Endothelial cell (in vitro differentiated cells): Measurements from ENCODE around the gene RSPO1. TPM values are rescaled to one million over a fixed set of nuclear protein-coding genes. Genes with fewer than 3 reads are reported as not detected.
"Not testable (repeated sequence)": the region's sequence is repeated elsewhere in the genome, so short reads cannot be mapped to it uniquely, and the experiment has no call there.

Experiments
- DNase-seq: peaks from one replicate; pipeline ENCODE4 v3.0.0; 2021; ENCODE audit warnings: low spot score
- H3K27ac Mint-ChIP-seq: one replicate; pipeline ENCODE4 v1.8.0; 2021; ENCODE audit warnings: mixed read lengths, inconsistent platforms; ENCODE audit not compliant: unreplicated experiment
- H3K27me3 Mint-ChIP-seq: one replicate; pipeline ENCODE4 v1.8.0; 2021; ENCODE audit warnings: mild to moderate bottlenecking, moderate library complexity, mixed read lengths, inconsistent platforms; ENCODE audit not compliant: unreplicated experiment
- H3K36me3 Mint-ChIP-seq: one replicate; pipeline ENCODE4 v1.8.0; 2021; ENCODE audit warnings: mild to moderate bottlenecking, low read depth, mixed read lengths, inconsistent platforms; ENCODE audit not compliant: unreplicated experiment
- H3K4me1 Mint-ChIP-seq: one replicate; pipeline ENCODE4 v1.8.0; 2021; ENCODE audit warnings: mild to moderate bottlenecking, mixed read lengths, inconsistent platforms; ENCODE audit not compliant: unreplicated experiment
- H3K4me3 Mint-ChIP-seq: one replicate; pipeline ENCODE4 v1.8.0; 2021; ENCODE audit warnings: mild to moderate bottlenecking, mixed read lengths, inconsistent platforms; ENCODE audit not compliant: unreplicated experiment
- H3K9me3 Mint-ChIP-seq: one replicate; pipeline ENCODE4 v1.8.0; 2021; ENCODE audit warnings: mixed read lengths, inconsistent platforms; ENCODE audit not compliant: unreplicated experiment
- CTCF ChIP-seq: fragments of 200-600 bp; sonication (generic); IDR thresholded peaks from one replicate; pipeline ENCODE4 v1.5.0; 2021; ENCODE audit warnings: antibody characterized with exemption; ENCODE audit not compliant: unreplicated experiment
- long read RNA-seq: library from polyadenylated mRNA; unstranded; transcript quantifications from one replicate; pipeline ENCODE4 v2.0.0, GENCODE V29; 2020; ENCODE audit not compliant: unreplicated experiment
- total RNA-seq: library from RNA; stranded (reverse); fragmentation: NEBNext Ultra II Directional; extraction: Animal tissue kit (Norgen Biotek cat#: 25700); gene quantifications from one replicate; pipeline ENCODE4 v1.2.1, GENCODE V29; 2021; ENCODE audit not compliant: unreplicated experiment

RSPO1 gene
- not detected for total RNA-seq
- long read RNA-seq: 0 reads

GRCh38 chr1:37634244-37634991 lies at the start of gene RSPO1:
TSS of gene RSPO1 (minus strand) at chr1:37634892. CDS start at chr1:37629661, 5,231 bp downstream.
- no peaks in the 10 kb centered on the region for H3K36me3 Mint-ChIP-seq
- DNase-seq: peak; percentile 20
- H3K4me1 Mint-ChIP-seq: peaks cover 3% of the 10 kb centered on the region
- H3K27me3 Mint-ChIP-seq: peaks cover 33% of the 10 kb centered on the region
- H3K4me3 Mint-ChIP-seq: no peak within 1 kb of the TSS
- no peak for TF ChIP-seq CTCF
- H3K9me3 Mint-ChIP-seq: no peaks in the 10 kb centered on the region
- no peak within 1 kb of the TSS for H3K27ac Mint-ChIP-seq

GRCh38 chr1:37684182-37684581 lies 49.5 kb upstream of the RSPO1 start:
- not testable (repeated sequence) for H3K4me3 Mint-ChIP-seq, H3K27ac Mint-ChIP-seq, H3K9me3 Mint-ChIP-seq, DNase-seq, H3K27me3 Mint-ChIP-seq, H3K4me1 Mint-ChIP-seq
- H3K36me3 Mint-ChIP-seq: peaks cover 28% of the 10 kb centered on the region

- peaks cover 1% of the 10 kb centered on the region for H3K27me3 Mint-ChIP-seq
- H3K27ac Mint-ChIP-seq: peak overlapping the region; percentile 16
- no peak overlapping the region for H3K4me3 Mint-ChIP-seq
- H3K36me3 Mint-ChIP-seq: peaks cover 25% of the 10 kb centered on the region
- peak; percentile 73 for DNase-seq
- H3K4me1 Mint-ChIP-seq: peaks cover 5% of the 10 kb centered on the region
- peak; percentile 98 for TF ChIP-seq CTCF
- H3K9me3 Mint-ChIP-seq: no peaks in the 10 kb centered on the region
These were observed 47.8 kb upstream of the RSPO1 start for GRCh38 chr1:37682334-37682987.

- Mint-ChIP-seq H3K36me3 (peaks cover 21% of the 10 kb centered on the region), H3K27ac (no peak overlapping the region), H3K4me3 (no peak overlapping the region), H3K4me1 (peaks cover 5% of the 10 kb centered on the region), H3K9me3 (no peaks in the 10 kb centered on the region), H3K27me3 (peaks cover 3% of the 10 kb centered on the region)
- no peak for DNase-seq
- TF ChIP-seq CTCF: no peak
These were observed 46.2 kb upstream of the RSPO1 start for GRCh38 chr1:37680933-37681332.

GRCh38 chr1:37677808-37678207 lies 43.1 kb upstream of the RSPO1 start:
- H3K27ac Mint-ChIP-seq: no peak overlapping the region
- peaks cover 6% of the 10 kb centered on the region for H3K36me3 Mint-ChIP-seq
- DNase-seq: no peak
- TF ChIP-seq CTCF: no peak
- no peaks in the 10 kb centered on the region for H3K9me3 Mint-ChIP-seq
- H3K27me3 Mint-ChIP-seq: peaks cover 3% of the 10 kb centered on the region
- H3K4me3 Mint-ChIP-seq: no peak overlapping the region
- H3K4me1 Mint-ChIP-seq: peaks cover 2% of the 10 kb centered on the region
